ENCODE data around the gene PLB1. TPM values are rescaled to one million over a fixed set of nuclear protein-coding genes. Genes with fewer than 3 reads are reported as not detected.
A peak's percentile ranks its signal among the peaks of the same experiment; 100 is the strongest.

Gene PLB1
- total RNA-seq, 1 donor from 2014 or later = 9.9 TPM

DNA sequence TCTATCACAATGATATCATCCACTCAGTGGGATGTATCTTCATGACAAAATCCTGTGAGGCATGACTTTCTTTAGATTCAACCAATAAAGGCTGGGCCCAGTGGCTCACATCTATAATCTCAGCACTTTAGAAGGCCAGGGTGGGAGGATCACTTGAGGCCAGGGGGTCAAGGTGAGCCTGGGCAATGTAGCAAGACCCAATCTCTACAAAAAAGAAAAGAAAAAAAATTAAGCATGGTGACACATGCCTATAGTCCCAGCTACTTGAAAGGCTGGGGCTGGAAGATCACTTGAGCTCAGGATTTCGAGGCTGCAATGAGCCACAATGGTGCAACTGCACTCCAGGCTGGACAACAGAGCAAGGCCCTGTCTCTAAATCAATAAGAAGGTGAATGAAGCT, 68.0 kb downstream of the PLB1 start:
- DNase-seq (ENCODE audit: low spot score) = no peak

DNA sequence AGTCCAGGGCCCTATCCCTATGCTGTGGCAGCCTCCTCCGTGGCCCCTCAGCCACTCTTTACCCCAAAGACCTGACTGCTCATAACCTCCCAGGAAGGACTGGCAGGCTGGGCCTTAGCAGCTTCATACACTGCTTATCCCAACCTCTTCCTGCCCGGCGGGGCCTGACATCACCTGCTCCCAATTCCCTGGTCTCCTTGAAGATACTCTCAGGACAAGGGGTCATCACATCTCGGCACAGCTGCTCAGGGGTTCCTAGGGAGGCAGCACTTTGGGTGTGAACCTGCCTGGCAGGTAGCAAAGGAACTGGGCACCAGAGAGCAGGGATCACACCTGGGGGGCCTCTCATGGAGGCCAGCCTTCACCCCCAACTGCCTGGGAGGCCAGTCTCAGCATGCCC, 68.5 kb downstream of the PLB1 start:
- no peak for DNase-seq (ENCODE audit: low spot score)

DNA sequence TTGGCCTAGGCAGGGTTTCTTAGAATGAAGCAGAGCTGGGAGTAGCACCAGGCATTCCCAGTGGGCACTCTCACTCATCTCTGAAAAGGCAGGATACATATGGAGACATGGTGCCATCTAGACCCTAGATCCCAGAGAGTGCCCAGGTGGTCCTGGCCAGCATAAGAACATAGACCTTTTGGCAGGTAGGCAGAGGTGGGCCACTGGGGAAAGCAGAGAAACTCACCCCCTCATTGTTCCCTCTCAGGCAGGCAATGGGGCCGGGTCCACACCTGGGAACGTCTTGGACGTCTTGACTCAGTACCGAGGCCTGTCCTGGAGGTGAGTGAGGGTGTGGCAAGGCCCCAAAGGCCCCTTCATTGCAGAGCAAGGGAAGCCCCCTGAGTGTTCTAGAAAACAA, 69.2 kb downstream of the PLB1 start:
- DNase-seq (ENCODE audit: low spot score) = no peak

DNA sequence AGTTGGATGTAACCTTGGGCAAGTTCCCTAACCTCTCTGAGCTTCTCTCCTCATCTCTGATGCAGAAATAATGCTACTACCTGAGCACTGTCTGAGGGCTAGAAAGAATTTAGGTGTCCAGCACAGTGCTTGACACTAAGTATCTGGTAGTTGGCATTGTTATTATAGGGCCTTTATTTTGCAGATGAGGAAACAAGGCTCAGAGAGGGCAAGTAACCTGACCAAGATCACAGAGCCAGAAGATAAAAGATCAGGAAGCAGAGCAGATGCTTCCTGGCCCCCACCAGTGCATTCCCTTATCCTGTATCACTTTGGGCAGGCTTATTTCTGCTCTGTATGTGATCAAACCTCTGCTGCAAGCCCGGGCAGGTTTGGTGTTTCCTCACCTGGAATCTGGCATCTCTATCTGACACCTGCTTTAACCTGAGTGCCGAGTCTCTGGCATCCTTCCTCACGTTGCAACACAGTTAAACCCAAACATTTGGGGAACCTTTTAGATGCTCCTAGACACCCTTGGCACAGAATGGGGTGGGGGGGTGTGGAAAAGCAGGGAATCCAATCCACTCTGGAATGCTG, 69.9 kb downstream of the PLB1 start:
- peak; percentile 71 for DNase-seq (ENCODE audit: low spot score)

DNA sequence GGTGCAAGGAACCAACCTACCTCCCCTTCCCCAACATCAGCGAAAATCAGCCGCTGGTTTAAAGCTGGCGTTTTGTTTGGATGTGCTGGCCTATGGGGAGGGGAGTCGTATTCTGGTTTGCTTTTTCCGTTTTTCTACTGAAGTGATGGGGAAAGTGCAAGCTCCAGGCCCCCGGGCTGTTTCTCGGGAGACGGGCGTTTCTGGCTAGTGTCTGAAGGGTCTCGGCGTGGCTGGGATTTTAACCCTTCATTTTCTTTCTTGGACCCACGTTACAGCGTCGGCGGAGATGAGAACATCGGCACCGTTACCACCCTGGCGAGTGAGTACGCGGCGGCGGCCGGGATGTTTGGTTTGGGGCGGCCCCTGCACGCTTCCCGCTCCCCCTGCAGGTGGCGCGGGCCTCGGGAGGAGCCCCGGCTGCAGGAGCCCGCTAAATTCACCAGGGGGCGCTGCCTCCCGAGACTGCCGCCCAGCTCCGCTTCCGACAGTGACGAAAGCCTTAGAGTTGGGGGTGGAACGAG, 70.7 kb downstream of the PLB1 start:
- peak; percentile 91 for DNase-seq (ENCODE audit: low spot score)

DNA sequence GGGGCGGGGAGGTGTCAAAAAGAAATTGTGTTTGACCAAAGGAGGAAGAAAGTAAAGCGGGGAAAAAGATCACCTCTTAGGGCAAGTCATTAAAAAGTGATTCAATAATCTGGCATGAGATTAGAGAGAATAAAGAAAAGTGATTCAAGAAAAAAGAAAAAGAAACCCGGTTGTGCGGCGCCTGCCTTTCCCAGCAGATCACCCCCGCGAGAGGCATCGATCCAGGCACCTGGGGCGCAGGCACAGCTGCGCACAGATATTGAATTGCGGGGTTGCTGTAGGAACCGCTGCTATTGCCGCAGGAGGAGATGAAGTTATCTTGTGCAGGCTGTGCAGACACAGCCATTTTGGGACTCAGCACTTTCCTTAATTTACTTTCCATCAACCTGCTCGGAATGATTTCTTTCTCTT, 71.2 kb downstream of the PLB1 start:
- no peak for DNase-seq (ENCODE audit: low spot score)

DNA sequence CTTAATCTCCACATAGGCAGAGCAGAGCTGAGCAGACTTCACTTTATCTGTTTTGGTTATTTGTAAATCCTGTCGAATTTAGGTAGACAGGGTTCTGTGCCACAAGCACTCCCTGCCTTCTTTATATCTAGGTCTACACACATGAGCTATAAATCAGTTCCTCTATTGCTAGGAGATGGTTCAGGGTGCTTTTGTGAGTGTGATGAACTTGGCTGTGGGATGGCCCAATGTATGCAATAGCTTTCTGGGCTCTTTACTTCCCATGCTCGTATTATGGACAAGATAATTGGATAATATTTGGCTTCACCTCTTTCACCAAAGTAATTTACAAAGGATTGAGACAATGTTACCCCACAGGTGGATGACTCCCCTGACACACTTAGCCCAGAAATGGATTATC, 72.2 kb downstream of the PLB1 start:
- DNase-seq (ENCODE audit: low spot score) = no peak

DNA sequence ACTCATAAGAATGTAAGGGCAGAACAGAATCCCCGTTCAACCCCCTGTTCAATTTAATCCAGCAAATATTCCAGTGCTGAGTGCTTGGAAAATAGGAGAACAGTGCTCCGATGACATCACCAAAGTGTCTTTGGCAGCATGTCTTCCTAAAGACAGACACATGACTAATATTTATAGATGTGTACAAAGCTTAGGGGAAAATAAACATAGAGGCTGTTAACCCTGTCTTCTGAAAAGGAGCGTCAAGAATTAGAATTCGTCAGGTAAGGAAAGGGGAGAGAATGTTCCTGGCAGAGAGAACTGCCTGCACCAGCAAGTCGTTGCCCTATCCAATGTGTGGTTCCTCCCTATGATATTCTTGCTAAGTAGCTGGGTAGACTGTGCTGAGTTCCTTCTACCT, 72.7 kb downstream of the PLB1 start:
- no peak for DNase-seq (ENCODE audit: low spot score)

DNA sequence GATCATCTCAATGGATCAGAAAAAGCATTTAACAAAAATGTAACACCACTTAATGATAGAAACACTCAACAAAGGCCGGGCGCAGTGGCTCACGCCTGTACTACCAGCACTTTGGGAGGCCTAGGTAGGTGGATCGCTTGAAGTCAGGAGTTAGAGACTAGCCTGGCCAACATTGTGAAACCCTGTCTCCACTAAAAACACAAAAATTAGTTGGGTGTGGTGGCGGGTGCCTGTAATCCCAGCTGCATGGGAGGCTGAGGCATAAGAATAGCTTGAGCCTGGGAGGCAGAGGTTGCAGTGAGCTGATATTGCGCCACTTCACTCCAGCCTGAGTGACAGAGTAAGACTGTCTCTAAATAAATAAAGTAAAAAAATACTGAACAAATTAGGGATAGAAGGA, 74.6 kb downstream of the PLB1 start:
- no peak for DNase-seq (ENCODE audit: low spot score)

DNA sequence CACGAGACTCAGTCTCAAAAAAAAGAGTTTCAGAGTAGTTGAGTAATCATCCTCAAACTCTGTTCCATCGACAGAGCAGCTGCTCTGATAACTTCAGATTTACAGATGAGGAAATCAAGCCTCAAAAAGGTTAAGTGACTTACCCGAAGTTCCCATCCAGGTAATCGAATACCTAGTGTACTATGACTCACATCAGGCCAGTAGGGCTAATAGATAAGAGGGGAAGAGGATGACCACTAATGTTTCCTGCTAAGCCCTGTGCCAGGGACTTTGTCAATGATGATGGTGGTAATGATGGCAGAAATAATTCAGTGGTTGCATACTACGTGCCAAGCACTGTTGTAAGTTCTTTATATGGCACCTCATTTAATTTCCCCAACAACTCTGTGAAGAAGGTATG, 80.9 kb downstream of the PLB1 start:
- no peak for DNase-seq (ENCODE audit: low spot score)

DNA sequence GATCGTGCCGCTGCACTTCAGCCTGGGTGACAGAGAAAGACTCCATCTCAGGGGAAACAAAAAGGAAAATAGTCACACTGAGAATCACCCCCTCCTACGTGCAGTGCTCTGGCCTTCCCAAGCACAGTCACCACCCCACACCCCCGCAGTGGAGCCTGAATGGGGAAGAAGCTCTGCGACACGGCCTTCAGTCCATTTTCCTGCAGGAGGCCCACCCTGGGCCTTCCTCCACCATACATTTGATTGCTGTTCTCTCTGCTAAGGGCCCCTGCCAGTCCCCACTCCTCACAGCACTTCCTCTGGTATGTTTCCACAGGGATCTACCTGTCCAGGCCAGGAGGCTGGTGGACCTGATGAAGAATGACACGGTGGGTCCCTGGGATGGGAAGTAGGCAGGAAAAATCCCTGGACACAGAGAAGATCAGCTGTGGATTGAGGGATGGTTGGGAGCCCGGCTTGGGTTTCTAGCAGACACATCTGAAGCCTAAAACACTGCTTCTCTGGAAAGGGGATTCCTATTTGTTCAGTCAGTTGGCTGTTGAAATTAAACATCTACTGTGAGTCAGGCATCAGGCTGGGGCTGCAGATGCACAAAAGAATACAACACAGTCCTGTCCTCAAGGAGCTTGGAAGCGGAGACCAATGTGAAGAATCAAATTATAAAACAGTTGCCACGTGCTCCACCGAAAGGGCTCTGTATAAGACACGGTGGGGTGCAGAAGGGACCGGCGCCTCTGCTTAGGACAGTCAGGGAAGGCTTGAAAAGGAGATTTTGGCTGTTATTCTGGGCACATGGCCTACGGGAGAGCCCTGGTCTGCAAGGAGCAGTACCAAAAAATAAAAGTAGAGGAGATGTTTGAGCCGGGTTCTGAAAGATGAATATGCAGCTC, 82.2 kb downstream of the PLB1 start:
- DNase-seq (ENCODE audit: low spot score) = no peak

DNA sequence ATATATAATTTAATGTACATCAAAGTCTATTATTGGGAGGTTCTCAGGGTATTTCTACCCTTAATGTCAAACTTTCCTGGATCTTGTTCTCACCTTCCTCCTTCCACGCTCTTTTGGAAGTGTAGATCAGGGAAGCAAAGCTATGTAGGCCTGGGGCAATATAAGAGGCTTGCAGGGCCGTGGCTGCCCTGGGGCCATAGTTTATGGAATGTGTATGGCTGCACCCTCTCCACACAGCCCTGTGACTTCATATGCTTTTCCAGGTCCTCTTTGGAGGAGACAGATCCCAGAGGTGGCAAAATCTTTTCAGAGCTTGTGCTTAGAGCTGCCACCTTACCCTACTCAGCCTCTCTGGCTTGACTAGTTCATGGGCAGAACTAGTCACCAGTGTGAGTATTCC, 82.9 kb downstream of the PLB1 start:
- no peak for DNase-seq (ENCODE audit: low spot score)

DNA sequence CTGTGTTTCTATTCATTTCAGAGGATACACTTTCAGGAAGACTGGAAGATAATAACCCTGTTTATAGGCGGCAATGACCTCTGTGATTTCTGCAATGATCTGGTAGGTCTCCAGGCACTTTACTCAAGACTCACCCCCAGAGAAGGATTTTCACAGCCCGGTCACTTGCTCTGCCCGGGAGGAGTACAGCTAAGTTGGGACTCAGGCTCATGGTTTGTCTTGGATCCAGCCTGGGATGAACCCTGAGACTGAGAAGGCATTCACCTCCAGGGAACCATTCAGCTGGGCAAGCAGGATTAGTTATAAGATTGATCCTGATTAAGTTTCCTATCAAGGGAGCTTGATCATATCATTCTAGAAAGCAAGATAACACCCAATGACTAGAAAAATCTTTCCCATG, 83.7 kb downstream of the PLB1 start:
- DNase-seq (ENCODE audit: low spot score) = no peak

DNA sequence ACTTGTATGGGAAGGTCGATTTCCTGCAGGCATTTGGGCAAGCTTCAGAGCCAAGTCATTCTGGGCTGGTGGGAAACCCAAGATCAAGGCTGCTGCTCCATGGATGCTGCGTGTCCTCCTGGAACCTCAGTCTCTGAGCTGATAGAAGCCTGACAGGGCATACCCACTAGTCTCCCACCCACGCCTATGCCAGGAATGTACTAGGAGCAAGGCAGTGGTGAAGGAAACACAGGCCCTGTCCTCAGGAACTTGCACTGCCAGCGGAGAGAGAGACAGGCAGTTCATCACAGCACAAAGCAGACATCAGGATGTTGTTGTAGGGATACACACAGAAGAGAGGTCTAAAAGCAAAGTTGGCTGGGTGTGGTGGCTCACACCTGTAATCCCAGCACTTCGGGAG, 84.2 kb downstream of the PLB1 start:
- no peak for DNase-seq (ENCODE audit: low spot score)

DNA sequence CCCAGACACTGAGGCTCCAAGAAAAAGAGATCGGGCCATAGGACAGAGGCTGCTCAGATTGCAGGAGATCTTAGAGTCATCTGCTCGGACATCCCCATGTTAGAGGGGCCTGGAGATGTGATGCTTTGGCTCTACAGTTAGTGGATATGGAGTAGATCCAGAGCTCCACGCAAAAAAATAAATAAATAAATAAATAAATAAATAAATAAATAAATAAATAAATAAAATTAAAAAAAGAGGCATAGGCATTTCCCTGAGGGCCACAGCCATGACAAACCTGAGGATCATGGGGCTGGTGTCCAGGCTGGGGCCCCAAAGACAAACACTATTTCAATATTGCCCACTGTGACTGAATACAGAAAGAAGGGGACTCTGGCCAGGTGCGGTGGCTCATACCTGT, 85.5 kb downstream of the PLB1 start:
- no peak for DNase-seq (ENCODE audit: low spot score)

DNA sequence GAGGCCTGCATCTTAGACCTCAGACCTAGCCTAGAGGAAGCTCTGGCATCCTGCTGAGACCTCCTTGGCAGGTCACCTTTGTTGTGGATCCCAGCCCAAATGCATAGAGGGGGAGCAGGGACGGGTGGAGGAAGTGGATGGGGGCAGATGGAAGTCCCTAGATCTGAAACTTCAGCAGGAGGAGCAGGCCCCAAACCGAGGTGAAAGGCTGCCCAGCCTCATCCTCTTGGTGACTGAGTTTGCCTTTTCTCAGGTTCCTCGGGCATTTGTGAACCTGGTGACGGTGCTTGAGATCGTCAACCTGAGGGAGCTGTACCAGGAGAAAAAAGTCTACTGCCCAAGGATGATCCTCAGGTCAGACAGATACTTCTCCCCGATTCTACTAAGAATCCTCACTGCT, 86.3 kb downstream of the PLB1 start:
- DNase-seq (ENCODE audit: low spot score) = no peak

DNA sequence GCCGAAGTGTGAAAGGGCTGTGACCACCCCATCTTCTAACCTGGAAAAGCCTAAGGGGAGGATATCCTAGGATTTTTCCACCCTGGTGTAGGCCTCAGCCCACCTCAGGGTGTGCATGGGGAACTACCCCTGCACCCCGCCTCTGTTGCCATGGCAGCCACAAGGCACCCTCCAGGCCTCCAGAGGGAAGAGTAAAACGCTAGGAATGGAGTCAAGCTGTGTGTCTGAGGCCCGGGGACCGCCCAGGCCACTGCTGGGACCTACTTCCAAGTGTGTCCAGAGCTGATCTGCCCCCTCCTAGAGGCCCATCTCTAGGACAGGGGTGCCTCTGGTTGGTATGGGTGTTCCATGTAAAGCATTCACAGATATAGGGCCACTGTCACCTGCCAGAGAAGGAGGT, 86.7 kb downstream of the PLB1 start:
- DNase-seq (ENCODE audit: low spot score) = no peak

DNA sequence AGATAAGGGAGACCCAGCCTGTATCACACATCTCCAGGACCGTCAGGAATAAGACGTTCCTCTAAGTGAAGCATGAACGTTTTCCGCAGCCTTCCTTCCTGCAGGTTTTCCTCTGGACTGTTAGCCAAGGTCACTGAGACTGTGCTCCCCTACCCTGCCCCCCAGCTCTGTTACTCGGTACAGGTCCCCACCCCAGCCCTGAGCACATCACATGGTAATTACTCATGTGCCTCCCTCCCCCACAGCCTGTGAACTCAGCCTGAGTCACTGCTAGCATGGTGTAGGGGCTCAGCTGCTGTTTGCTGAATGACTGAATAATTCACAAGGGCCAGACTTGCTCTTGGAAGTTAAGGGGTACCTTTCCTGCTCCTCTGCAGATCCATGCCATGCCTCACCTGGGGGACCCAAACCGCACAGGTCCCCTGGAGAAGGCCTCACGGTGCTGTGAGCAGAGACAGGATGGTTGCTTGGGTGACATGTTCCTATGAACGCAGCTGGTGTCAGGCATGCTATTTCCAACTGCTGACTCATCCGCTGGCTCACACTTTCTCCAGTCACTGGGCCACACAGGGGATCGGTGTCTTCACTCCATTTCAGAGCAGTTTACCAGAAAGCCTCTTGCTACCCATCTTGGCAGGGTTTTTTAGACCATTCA, 88.2 kb downstream of the PLB1 start:
- DNase-seq (ENCODE audit: low spot score) = peak; percentile 65

DNA sequence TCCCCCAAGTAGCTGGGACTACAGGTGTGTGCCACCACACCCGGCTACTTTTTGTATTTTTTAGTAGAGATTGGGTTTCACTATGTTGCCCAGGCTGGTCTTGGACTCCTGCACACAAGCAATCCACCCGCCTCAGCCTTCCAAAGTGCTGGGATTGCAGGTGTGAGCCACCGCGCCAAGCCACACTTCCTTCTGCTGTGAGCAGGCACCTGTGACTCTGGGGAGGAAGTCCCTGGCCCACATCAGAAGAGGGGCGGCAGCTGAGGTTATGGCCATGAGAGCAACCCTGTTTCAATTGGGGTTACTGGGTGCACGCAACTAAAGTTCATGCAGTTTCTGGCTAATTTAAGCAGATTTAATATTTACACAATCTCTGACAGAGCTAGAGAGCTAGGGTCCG, 91.0 kb downstream of the PLB1 start:
- no peak for DNase-seq (ENCODE audit: low spot score)

DNA sequence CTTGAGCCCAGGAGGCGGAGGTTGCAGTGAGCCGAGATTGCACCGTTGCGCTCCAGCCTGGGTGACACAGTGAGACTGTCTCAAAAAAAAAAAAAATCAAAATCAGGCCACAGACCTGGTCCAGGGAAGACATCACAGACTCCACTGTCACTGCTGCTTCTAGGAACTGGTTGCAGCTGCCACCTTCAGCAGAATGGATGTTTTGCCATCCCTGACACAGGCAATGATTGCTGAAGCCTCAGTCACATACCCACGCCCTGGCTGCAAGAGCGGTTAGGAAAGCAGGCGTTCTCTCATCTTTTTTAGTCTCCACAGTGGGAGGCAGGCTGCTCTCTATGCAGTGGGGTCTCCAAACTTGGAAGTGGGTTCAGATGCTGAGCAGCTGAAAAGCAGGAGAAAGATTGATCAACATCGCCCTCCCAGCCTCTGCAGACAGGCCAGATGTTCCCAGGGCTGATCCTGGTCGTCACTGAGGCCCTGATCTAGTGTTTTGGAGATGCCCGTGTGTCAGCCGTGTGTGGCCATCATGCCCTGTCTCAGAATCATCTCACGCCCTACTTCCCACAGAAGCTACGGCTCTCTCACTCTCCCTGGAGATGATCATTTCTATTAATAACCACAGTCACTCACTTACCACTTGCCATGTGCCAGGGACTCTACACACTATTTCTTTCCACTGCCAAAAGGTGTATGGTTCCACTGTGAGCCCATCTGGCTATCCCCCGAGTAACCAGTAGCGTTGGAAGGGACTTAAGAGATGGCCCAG, 91.8 kb downstream of the PLB1 start:
- DNase-seq (ENCODE audit: low spot score) = no peak

DNA sequence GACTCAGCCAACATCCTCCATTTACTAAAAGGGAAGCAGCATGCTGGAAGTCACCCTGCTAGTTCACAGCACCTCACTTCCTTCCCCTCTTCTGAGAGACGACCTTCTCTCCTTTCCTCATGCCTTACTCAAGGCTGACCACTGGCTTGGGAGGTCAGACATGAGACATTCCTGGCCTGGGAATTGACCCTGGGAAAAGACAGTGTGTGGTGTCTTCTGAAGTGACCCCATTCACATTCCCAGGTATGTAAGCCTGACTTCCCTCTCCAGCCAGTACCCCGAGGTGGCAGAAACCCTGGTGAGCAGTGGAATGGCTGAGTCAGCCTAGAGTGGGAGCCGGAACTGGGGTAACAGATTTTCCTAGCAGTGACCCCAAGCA, 92.4 kb downstream of the PLB1 start:
- DNase-seq (ENCODE audit: low spot score) = no peak
